ENCODE results near the gene GNAT1. TPM values are rescaled to one million over a fixed set of nuclear protein-coding genes. Genes with fewer than 3 reads are reported as not detected.

The GNAT1 gene
- total RNA-seq, 1 experiment from 2014 or later = 0.13 TPM

DNA sequence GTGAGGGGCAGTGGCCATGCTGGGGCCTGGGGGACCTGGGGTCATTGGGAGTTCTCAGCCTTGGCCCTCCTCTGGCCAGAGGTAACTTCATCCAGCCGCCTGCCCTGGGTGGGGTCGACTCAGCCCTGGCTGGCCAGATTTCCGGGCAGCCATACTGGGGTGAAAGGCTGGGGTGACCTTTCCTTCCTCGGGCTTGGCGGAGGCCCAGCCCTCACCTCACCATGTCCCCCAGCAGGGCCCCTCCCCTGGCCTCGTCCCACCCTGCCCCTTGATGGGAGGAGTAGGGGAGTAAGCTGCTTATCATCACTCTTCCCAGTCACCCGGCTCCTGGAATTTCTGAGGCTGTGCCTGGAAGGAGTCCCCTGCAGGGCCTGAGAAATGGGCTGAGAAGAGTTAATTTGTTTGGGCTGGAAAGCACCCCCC lies 30.8 kb upstream of the GNAT1 start (continued):
- TF ChIP-seq ATF2 (CRISPR knock-in tag; IDR thresholded peaks at IDR 0.05; ENCODE audit: borderline replicate concordance, low read depth) (no peak), TEAD1 (CRISPR knock-in tag; IDR thresholded peaks at IDR 0.05) (no peak), SP1 (CRISPR knock-in tag; conservative IDR thresholded peaks at IDR 0.05) (no peak), PRRX2 (CRISPR knock-in tag; IDR thresholded peaks at IDR 0.05) (no peak)

GRCh38 chr3:50161320-50161719 lies 30.1 kb upstream of the GNAT1 start:
- H3K27ac Mint-ChIP-seq = no peak overlapping the region
- H3K4me1 Mint-ChIP-seq = peaks cover 56% of the 10 kb centered on the region
- ChIA-PET POLR2A (no interaction called here), CTCF (no interaction called here)
- TF ChIP-seq, protein P1, sequence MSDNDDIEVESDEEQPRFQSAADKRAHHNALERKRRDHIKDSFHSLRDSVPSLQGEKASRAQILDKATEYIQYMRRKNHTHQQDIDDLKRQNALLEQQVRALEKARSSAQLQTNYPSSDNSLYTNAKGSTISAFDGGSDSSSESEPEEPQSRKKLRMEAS (CRISPR knock-in tag; IDR thresholded peaks at IDR 0.05) = no peak
- TF ChIP-seq CREB1 (CRISPR knock-in tag; IDR thresholded peaks at IDR 0.05) = no peak
- TF ChIP-seq, protein P2, sequence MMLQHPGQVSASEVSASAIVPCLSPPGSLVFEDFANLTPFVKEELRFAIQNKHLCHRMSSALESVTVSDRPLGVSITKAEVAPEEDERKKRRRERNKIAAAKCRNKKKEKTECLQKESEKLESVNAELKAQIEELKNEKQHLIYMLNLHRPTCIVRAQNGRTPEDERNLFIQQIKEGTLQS (CRISPR knock-in tag; conservative IDR thresholded peaks at IDR 0.05) = no peak
- no peak for TF ChIP-seq TEAD1 (CRISPR knock-in tag; IDR thresholded peaks at IDR 0.05)
- TF ChIP-seq JAZF1 (CRISPR knock-in tag; IDR thresholded peaks at IDR 0.05) = no peak
- TF ChIP-seq ZNF232 (CRISPR knock-in tag; IDR thresholded peaks at IDR 0.05) = no peak
- TF ChIP-seq MLX (CRISPR knock-in tag; IDR thresholded peaks at IDR 0.05) = no peak
- no peak for TF ChIP-seq CBFB (CRISPR knock-in tag; IDR thresholded peaks at IDR 0.05; ENCODE audit: low read depth)
- no peak for TF ChIP-seq FOXK1 (CRISPR knock-in tag; IDR thresholded peaks at IDR 0.05)
- TF ChIP-seq, protein P3, sequence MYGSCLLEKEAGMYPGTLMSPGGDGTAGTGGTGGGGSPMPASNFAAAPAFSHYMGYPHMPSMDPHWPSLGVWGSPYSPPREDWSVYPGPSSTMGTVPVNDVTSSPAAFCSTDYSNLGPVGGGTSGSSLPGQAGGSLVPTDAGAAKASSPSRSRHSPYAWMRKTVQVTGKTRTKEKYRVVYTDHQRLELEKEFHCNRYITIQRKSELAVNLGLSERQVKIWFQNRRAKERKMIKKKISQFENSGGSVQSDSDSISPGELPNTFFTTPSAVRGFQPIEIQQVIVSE (CRISPR knock-in tag; IDR thresholded peaks at IDR 0.05; ENCODE audit: borderline replicate concordance) = no peak
- no peak for TF ChIP-seq ZBTB21 (CRISPR knock-in tag; IDR thresholded peaks at IDR 0.05; ENCODE audit: borderline replicate concordance)
- TF ChIP-seq, protein P4, sequence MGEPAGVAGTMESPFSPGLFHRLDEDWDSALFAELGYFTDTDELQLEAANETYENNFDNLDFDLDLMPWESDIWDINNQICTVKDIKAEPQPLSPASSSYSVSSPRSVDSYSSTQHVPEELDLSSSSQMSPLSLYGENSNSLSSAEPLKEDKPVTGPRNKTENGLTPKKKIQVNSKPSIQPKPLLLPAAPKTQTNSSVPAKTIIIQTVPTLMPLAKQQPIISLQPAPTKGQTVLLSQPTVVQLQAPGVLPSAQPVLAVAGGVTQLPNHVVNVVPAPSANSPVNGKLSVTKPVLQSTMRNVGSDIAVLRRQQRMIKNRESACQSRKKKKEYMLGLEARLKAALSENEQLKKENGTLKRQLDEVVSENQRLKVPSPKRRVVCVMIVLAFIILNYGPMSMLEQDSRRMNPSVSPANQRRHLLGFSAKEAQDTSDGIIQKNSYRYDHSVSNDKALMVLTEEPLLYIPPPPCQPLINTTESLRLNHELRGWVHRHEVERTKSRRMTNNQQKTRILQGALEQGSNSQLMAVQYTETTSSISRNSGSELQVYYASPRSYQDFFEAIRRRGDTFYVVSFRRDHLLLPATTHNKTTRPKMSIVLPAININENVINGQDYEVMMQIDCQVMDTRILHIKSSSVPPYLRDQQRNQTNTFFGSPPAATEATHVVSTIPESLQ (CRISPR knock-in tag; IDR thresholded peaks at IDR 0.05) = no peak
- no peak for TF ChIP-seq ZNF263 (CRISPR knock-in tag; IDR thresholded peaks at IDR 0.05; ENCODE audit: low read depth)
- no peak for TF ChIP-seq OVOL2 (CRISPR knock-in tag; IDR thresholded peaks at IDR 0.05; ENCODE audit: borderline replicate concordance)
- TF ChIP-seq PRRX2 (CRISPR knock-in tag; IDR thresholded peaks at IDR 0.05) = no peak
- no peak for TF ChIP-seq E2F4 (CRISPR knock-in tag; IDR thresholded peaks at IDR 0.05; ENCODE audit: borderline replicate concordance, low read depth)
- no peak for TF ChIP-seq TP53 (CRISPR knock-in tag; IDR thresholded peaks at IDR 0.05)
- TF ChIP-seq FOXP1 (CRISPR knock-in tag; IDR thresholded peaks at IDR 0.05; ENCODE audit: borderline replicate concordance) = no peak
- TF ChIP-seq HMGXB4 (CRISPR knock-in tag; IDR thresholded peaks at IDR 0.05) = no peak
- DNase-seq (ENCODE audit: low spot score) (no peak), ATAC-seq (no peak)
- H3K4me3 Mint-ChIP-seq = no peak overlapping the region
- H3K9me3 Mint-ChIP-seq = no peaks in the 10 kb centered on the region
- no peaks in the 10 kb centered on the region for H3K27me3 Mint-ChIP-seq (ENCODE audit: low read depth)
- peaks cover 17% of the 10 kb centered on the region for H3K36me3 Mint-ChIP-seq
